ENCODE measurements around the gene NNAT.
A peak's percentile ranks its signal among the peaks of the same experiment; 100 is the strongest.

The NNAT gene

GRCh38 chr20:37503256-37503927, 17.7 kb upstream of the NNAT start:
- peak; percentile 15 for DNase-seq

- peak; percentile 83 for DNase-seq
Observed at GRCh38 chr20:37504404-37505096, 16.5 kb upstream of the NNAT start.

GRCh38 chr20:37505263-37506151, 15.5 kb upstream of the NNAT start:
- DNase-seq: no peak

GRCh38 chr20:37506152-37506725, 14.8 kb upstream of the NNAT start:
- DNase-seq: peak; percentile 16

- DNase-seq: no peak
Observed at GRCh38 chr20:37510226-37510625, 10.8 kb upstream of the NNAT start.

GRCh38 chr20:37511610-37512275, 9.3 kb upstream of the NNAT start:
- no peak for DNase-seq

DNA sequence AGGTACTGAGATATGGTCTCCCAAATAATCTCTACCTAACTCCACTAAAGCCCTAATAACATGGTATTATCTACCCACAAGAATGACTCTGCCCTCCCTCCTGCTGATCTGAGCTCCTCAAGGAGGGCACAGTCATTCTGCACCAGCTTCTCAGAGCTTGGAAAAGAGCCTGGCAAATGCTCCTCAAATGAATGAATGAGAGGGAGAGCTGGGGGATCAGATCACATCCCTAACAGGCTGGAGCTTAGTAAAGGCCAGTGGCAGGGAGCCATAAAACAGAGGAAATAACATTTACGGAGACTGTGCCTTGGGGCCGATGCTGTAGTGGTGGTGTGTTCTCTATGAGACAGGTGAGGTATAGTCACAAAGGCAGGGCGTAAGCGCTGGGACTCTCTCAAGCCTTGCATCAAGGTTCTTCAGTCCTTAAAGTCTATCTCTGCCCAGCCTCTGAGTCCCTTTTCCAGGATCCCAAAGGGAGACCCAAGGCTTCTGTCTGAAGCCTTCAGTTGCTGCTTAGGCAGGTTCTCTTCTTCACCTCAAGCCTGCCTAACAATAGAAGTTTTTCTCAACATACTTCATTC, 7.2 kb upstream of the NNAT start:
- no peak for DNase-seq

DNA sequence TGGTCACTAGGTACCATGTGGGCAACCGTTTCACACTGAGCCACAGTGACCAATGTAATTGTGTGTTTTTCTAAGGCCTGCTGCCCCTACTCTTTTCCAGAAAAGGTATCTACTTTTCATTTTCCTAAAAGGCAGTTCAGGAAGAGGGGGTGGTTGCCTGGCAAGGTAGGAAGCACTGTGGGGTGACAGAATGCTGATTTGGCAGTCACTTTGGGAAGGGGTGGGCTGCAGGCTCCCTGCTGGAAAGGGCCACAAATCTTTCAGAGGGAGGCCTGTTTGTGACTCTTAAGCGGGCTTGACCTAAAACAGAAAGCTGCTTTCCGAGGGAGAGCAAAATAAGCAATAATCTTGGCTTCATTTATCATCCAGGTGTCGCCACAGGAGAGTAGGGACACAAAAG, 5.2 kb upstream of the NNAT start:
- no peak for DNase-seq

- DNase-seq: peak; percentile 76
Observed at GRCh38 chr20:37516811-37517750, 4.0 kb upstream of the NNAT start.

- no peak for DNase-seq
Observed at GRCh38 chr20:37518059-37518458, 3.0 kb upstream of the NNAT start.

- DNase-seq: peak; percentile 92
Observed at GRCh38 chr20:37518606-37519507, 2.2 kb upstream of the NNAT start.

DNA sequence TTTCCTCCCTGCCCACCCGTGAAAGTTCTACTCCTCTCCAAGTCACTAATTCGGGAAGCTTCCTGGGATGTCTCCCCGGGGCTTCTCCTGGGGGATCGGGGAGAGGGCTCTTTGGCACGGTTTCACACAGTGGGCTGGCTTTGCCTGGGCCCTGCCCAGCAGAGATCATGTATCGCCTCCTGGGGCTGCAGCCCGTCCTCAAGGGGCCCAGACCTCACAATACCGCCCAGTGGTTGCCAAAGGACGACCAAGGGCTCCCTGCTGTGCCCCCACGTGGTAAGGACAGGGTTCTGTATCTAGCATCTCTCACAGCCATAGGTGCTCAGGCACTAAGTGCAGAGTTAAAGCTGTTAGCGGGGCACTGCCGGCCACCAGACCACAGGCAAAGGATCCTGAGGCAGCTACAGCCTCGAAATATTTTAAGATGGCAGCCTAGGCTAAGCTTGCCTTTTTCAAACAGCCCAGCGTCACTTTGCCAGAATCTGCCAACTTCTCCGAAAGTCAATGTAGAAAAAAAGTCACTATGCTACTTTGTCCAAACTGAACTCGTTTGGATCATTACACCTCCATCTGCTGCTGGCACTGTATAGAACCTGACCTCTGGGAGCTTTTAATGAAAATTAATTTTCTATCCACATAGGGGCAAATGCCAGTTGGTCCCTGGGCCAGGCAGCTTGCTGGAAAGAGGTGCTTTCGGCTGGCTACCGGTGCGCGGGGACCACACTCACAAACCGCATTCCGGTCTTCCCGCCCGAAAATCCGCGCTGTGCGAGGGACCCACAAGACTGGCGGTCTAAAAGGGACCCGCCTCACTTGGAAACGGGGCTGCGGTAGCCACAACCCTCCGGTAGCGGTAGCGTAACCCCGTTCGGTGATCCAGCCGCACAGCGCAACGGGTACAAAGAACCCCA, 1.3 kb upstream of the NNAT start:
- DNase-seq: peak; percentile 91

DNA sequence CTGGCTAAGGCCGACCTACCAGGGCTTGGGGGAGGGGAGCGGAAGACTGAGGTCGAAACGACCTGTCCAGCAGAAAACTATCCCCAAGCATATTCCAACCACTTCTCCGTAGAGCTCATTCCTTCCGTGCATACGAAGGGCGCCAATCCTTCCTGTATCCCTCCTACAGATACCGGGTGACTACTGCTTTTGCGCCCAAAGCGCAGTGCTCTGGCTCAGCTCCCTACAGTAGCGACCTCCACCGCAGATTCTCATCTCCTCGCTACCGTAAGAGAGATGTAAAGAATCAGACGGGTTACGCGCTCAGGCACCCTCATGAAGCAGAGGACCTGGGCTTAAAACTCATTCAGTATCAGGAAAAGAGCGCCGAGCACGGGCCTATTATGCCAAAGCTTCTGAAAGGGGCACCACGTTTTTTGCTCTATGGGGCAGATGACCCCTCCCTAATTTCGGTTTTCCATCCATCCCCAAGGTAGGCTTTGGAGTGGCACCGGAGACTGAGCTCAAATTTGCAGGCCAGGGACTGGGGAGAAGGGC, 563 bp upstream of the NNAT start:
- DNase-seq: no peak

- DNase-seq: no peak
Observed at GRCh38 chr20:37522260-37523011, 1.4 kb downstream of the NNAT start.

DNA sequence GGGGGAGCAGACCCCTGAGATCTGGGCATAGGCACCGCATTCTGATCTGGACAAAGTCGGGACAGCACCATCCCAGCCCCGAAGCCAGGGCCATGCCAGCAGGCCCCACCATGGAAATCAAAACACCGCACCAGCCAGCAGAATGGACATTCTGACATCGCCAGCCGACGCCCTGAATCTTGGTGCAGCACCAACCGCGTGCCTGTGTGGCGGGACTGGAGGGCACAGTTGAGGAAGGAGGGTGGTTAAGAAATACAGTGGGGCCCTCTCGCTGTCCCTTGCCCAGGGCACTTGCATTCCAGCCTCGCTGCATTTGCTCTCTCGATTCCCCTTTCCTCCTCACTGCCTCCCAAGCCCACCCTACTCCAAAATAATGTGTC, 2.0 kb downstream of the NNAT start:
- no peak for DNase-seq

DNA sequence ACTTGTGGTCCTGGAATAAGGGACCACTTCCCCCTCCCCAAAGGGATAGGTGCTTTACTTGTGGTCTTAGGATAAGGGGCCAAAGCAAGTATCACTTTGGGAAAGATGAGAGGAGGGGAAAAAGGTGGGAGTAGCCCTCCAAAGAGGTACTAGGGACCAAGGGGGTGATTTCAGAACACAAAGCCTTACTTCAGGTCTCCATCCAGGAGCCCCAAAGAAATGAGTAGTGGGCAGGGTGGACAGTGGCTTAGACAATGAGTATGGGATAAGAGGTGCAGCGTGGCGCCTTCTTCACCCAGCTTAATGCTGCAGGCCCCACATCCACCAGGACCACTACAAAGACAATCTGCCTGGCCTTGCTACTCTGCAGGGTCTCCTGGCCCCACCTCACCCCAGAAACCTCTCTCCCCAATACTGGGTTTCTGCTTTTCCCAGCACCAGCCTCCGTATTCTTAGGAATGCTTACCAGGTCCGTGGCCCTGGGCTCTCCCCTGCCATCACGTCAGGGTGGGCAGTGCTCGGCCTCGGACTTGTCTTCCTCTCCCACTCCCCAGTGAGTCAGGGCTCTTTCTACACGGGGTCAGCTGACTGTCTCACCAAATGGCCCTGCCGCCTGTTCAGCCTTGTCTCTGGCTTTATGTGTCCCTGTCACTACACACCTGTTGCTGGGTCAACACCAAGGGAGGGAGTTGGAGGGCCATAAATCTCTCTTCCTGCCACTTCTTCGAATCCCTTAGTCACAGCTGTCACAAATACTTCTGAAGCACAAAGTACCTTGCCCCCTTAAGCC, 3.1 kb downstream of the NNAT start:
- DNase-seq: peak; percentile 97

Measured in DMS53 (cell line).